Neural progenitor cell (in vitro differentiated cells): Measurements from ENCODE around the gene EZH2.

Experiments used
- EZH2 ChIP-seq: fragments of 200-600 bp; sonication (generic); IDR thresholded peaks from 2 replicates; pipeline ENCODE4 v1.6.1; 2017; ENCODE audit warnings: antibody characterized with exemption, mild to moderate bottlenecking, moderate library complexity
- TF ChIP-seq, protein P1 (sequence below): fragments of 200-600 bp; sonication (generic); IDR thresholded peaks from 2 replicates; pipeline ENCODE4 v1.5.1; 2017; ENCODE audit warnings: antibody characterized with exemption, mild to moderate bottlenecking

GRCh38 chr7:148863324-148863723 lies 20.8 kb downstream of the EZH2 start:
- no peak for TF ChIP-seq EZH2
- TF ChIP-seq, protein P1, sequence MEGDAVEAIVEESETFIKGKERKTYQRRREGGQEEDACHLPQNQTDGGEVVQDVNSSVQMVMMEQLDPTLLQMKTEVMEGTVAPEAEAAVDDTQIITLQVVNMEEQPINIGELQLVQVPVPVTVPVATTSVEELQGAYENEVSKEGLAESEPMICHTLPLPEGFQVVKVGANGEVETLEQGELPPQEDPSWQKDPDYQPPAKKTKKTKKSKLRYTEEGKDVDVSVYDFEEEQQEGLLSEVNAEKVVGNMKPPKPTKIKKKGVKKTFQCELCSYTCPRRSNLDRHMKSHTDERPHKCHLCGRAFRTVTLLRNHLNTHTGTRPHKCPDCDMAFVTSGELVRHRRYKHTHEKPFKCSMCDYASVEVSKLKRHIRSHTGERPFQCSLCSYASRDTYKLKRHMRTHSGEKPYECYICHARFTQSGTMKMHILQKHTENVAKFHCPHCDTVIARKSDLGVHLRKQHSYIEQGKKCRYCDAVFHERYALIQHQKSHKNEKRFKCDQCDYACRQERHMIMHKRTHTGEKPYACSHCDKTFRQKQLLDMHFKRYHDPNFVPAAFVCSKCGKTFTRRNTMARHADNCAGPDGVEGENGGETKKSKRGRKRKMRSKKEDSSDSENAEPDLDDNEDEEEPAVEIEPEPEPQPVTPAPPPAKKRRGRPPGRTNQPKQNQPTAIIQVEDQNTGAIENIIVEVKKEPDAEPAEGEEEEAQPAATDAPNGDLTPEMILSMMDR, result no peak
